HepG2 (cell line): Measurements from ENCODE around the gene ASPHD1. TPM values are rescaled to one million over a fixed set of nuclear protein-coding genes. Genes with fewer than 3 reads are reported as not detected.

Source experiments
- GABPB1 ChIP-seq: IDR thresholded peaks from 2 replicates; pipeline ENCODE4 v1.6.1; 2016; ENCODE audit warnings: mild to moderate bottlenecking, missing genetic modification reagents, moderate library complexity, missing compliant biosample characterization
- GTF3A ChIP-seq: sonication (generic); formaldehyde crosslinking; conservative IDR thresholded peaks from 2 replicates; pipeline ENCODE4 v1.4.0; 2020; ENCODE audit warnings: mild to moderate bottlenecking, missing genetic modification reagents
- LBX2 ChIP-seq: sonication (generic); formaldehyde crosslinking; IDR thresholded peaks from 2 replicates; pipeline ENCODE4 v1.5.0; 2020; ENCODE audit warnings: missing genetic modification reagents, mild to moderate bottlenecking, borderline replicate concordance
- MLLT10 ChIP-seq: sonication (generic); formaldehyde crosslinking; IDR thresholded peaks from 2 replicates; pipeline ENCODE4 v1.4.0; 2020; ENCODE audit warnings: missing genetic modification reagents
- NFIB ChIP-seq: sonication (generic); formaldehyde crosslinking; IDR thresholded peaks from 2 replicates; pipeline ENCODE4 v1.9.0; 2021; ENCODE audit warnings: missing genetic modification reagents, mild to moderate bottlenecking, borderline replicate concordance
- NR1H2 ChIP-seq: sonication (generic); formaldehyde crosslinking; IDR thresholded peaks from 2 replicates; pipeline ENCODE4 v1.8.1; 2022; ENCODE audit warnings: low read depth, missing genetic modification reagents, borderline replicate concordance
- RFXANK ChIP-seq: IDR thresholded peaks from 2 replicates; pipeline ENCODE4 v1.6.1; 2016
- RORA ChIP-seq: sonication (generic); formaldehyde crosslinking; IDR thresholded peaks from 2 replicates; pipeline ENCODE4 v1.5.0; 2020; ENCODE audit warnings: mild to moderate bottlenecking, missing genetic modification reagents, moderate library complexity
- SAP130 ChIP-seq: IDR thresholded peaks from 2 replicates; pipeline ENCODE4 v1.6.1; 2016; ENCODE audit warnings: low read depth
- TOE1 ChIP-seq: sonication (generic); formaldehyde crosslinking; IDR thresholded peaks from 2 replicates; pipeline ENCODE4 v1.4.0; 2020; ENCODE audit warnings: mild to moderate bottlenecking, missing genetic modification reagents
- U2AF2 ChIP-seq: fragments of 200-400 bp; formaldehyde crosslinking; IDR thresholded peaks from 2 replicates; pipeline ENCODE4 v1.6.1; 2017; ENCODE audit warnings: low read depth, mild to moderate bottlenecking, low read length
- ZBTB10 ChIP-seq: sonication (generic); formaldehyde crosslinking; IDR thresholded peaks from 2 replicates; pipeline ENCODE4 v1.4.0; 2020; ENCODE audit warnings: missing genetic modification reagents, borderline replicate concordance
- ZBTB4 ChIP-seq: sonication (generic); formaldehyde crosslinking; IDR thresholded peaks from 2 replicates; pipeline ENCODE4 v1.4.0; 2020; ENCODE audit warnings: missing genetic modification reagents, mild to moderate bottlenecking, borderline replicate concordance
- ZMYM4 ChIP-seq: sonication (generic); formaldehyde crosslinking; IDR thresholded peaks from 2 replicates; pipeline ENCODE4 v1.8.1; 2023; ENCODE audit warnings: mild to moderate bottlenecking, missing genetic modification reagents
- ZNF10 ChIP-seq: sonication (generic); formaldehyde crosslinking; IDR thresholded peaks from 2 replicates; pipeline ENCODE4 v1.4.0; 2020; ENCODE audit warnings: mild to moderate bottlenecking, low read depth, missing genetic modification reagents, borderline replicate concordance
- ZNF337 ChIP-seq: sonication (generic); formaldehyde crosslinking; IDR thresholded peaks from 2 replicates; pipeline ENCODE4 v1.5.1; 2020; ENCODE audit warnings: missing genetic modification reagents, low read depth, mild to moderate bottlenecking, borderline replicate concordance
- ZNF747 ChIP-seq: sonication (generic); formaldehyde crosslinking; IDR thresholded peaks from 2 replicates; pipeline ENCODE4 v1.8.1; 2023; ENCODE audit warnings: missing genetic modification reagents, mild to moderate bottlenecking, borderline replicate concordance
- ZNF773 ChIP-seq: sonication (generic); formaldehyde crosslinking; IDR thresholded peaks from 2 replicates; pipeline ENCODE4 v1.4.0; 2020; ENCODE audit warnings: missing genetic modification reagents, borderline replicate concordance
- ZNF790 ChIP-seq: sonication (generic); formaldehyde crosslinking; IDR thresholded peaks from 2 replicates; pipeline ENCODE4 v1.8.0; 2022; ENCODE audit warnings: missing genetic modification reagents, mild to moderate bottlenecking, borderline replicate concordance
- polyA plus RNA-seq, 8 experiments: library from polyadenylated mRNA; depleted of rRNA in 3 of 8; stranded (reverse) in 7 of 8; unstranded in 1 of 8; fragments of >200 nt; fragmentation: Illumina TruSeq in 4 of 8; extraction: Trizol in 4 of 8; gene quantifications; 2 replicates each; pipeline versions ENCODE4 v1.2.1 to v1.2.3, GENCODE V29; 2011 to 2016; ENCODE audit warnings: low read depth in 4 of 8, missing spikeins in 1 of 8, mixed read lengths in 1 of 8; ENCODE audit not compliant: insufficient read depth in 1 of 8
- total RNA-seq, 5 experiments: library from RNA; depleted of rRNA; stranded (reverse); fragments of >200 nt; fragmentation: Illumina TruSeq; extraction: Trizol; gene quantifications; 2 replicates each; pipeline ENCODE4 v1.2.3, GENCODE V29; 2016; ENCODE audit warnings: low read depth in 1 of 5
- TF ChIP-seq, protein P1 (sequence below): sonication (generic); formaldehyde crosslinking; conservative IDR thresholded peaks from 2 replicates; pipeline ENCODE4 v1.4.0; 2020; ENCODE audit warnings: missing genetic modification reagents
- TF ChIP-seq, protein P2 (sequence below), 2 experiments: fragments of 450-650 bp in 1 of 2; sonication (generic) in 1 of 2; formaldehyde crosslinking; IDR thresholded peaks; 2 replicates each; pipeline versions ENCODE4 v1.5.0 to v1.8.0; 2020 to 2022; ENCODE audit warnings: mild to moderate bottlenecking in 1 of 2, missing genetic modification reagents in 1 of 2

The ASPHD1 gene
- total and polyA plus RNA-seq, 2 of the 13 experiments (the other 11 are each of a cell fraction or from before 2014, with no cell fraction given) = 13.1 to 19.7 TPM

- TF ChIP-seq, protein P1, sequence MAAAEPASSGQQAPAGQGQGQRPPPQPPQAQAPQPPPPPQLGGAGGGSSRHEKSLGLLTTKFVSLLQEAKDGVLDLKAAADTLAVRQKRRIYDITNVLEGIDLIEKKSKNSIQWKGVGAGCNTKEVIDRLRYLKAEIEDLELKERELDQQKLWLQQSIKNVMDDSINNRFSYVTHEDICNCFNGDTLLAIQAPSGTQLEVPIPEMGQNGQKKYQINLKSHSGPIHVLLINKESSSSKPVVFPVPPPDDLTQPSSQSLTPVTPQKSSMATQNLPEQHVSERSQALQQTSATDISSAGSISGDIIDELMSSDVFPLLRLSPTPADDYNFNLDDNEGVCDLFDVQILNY (CRISPR knock-in tag) = 0 out of 2 replicates have a peak, but pooled peaks have one; percentile 57
- TF ChIP-seq ZNF790 (CRISPR knock-in tag) (no peak), RORA (CRISPR knock-in tag) (no peak), ZMYM4 (CRISPR knock-in tag) (peak; percentile 100), GTF3A (CRISPR knock-in tag) (no peak), NFIB (no peak), RFXANK (CRISPR knock-in tag) (peak; percentile 88), ZBTB4 (CRISPR knock-in tag) (no peak), NR1H2 (CRISPR knock-in tag) (no peak), SAP130 (CRISPR knock-in tag) (peak; percentile 91), ZNF10 (no peak), GABPB1 (peak; percentile 86), ZNF337 (CRISPR knock-in tag) (no peak), TOE1 (CRISPR knock-in tag) (no peak), ZNF773 (peak; percentile 87; the same call in 1 of the 2 replicates), U2AF2 (peak; percentile 8; the same call in 1 of the 2 replicates), MLLT10 (no peak), ZBTB10 (CRISPR knock-in tag) (no peak), ZNF747 (CRISPR knock-in tag) (peak; percentile 48; the same call in 1 of the 2 replicates), LBX2 (no peak; the same call in 1 of the 2 replicates)
- TF ChIP-seq, protein P2, sequence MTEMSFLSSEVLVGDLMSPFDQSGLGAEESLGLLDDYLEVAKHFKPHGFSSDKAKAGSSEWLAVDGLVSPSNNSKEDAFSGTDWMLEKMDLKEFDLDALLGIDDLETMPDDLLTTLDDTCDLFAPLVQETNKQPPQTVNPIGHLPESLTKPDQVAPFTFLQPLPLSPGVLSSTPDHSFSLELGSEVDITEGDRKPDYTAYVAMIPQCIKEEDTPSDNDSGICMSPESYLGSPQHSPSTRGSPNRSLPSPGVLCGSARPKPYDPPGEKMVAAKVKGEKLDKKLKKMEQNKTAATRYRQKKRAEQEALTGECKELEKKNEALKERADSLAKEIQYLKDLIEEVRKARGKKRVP (CRISPR knock-in tag; IDR thresholded peaks at IDR 0.05) = peak in 1 of 2 experiments; percentile 61; a peak in 1 of 4 replicates
Measured at GRCh38 chr16:29862884-29863668, 37.2 kb upstream of the ASPHD1 start, which contains the start of gene CDIPT (continued).
